GM11168 (cell line): ENCODE results near the gene GRIK5.

ENCODE experiments used
- in situ Hi-C: fragments of 300-500 bp; cut with MboI; formaldehyde crosslinking; loops from one replicate; pipeline ENCODE4 v1.12.0; 2022; ENCODE audit warnings: low sequenced_read_pairs; ENCODE audit not compliant: unreplicated experiment

GRIK5 gene

DNA sequence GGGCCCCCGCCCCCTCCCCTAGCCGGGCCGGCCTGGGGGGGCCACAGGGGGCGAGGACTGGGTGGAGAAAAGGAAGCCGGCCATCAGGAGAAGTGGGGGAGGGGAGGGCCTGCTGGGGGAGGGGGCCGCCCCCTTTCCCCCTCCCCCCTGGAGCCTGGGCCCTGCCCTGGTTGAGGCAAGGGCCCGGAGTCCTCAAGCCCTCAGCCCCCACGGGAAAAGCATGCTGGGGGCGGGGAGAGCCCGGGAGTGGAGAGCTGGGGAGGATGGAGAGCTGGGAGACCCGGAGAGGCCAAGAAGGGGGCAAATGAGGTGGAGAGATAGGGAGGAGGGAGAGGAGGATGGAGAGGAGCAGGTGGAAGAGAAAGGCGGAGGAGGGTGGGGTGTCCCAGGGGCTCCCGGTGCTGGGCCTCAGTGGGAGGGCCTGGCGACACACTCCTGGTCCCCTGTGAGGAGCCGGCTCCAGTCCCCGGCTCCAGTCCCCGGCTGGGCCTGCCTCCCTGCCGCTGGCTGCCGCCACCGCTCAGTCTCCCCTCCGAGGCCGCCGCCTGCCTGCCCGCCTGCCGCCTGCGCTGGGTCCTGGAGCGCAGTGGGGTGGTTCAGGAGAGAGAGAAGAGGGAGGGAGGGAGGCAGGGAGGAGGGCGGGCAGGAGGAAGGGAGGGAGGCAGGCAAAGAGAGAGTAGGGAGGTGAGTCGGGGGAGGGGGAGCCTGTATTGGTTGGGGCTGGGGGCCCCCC, at the start of gene GRIK5:
Gene GRIK5 (minus strand): TSS at position 588 of the 733 bp plus-strand sequence. CDS start 4,436 bp downstream, outside the sequence.
- in situ Hi-C loops = no loop called here

DNA sequence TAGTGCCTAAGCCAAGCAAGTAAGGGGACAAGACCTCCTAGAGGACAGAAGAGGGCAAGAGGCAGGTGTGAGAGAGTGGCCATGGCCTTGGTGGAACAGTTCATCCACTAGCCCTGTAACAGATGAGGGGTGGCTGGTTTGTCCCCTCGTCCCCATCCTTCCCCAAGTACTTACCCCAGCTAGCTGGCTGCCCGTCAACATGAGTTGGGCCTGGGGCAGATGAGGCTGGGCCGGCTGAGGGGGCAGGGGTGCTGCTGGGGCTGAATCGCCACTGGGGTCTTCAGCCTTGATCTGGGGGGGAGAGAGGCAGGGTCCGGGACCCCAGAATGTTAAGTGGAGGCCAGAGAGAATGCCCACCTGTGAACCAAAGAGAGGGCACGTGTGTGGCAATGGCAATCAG, 47.1 kb upstream of the GRIK5 start:
- in situ Hi-C loops = no loop called here

GRCh38 chr19:42116308-42117075, 46.5 kb upstream of the GRIK5 start:
- in situ Hi-C loops = no loop called here

- in situ Hi-C loops = no loop called here
Observed at GRCh38 chr19:42115705-42116104, 45.7 kb upstream of the GRIK5 start.

DNA sequence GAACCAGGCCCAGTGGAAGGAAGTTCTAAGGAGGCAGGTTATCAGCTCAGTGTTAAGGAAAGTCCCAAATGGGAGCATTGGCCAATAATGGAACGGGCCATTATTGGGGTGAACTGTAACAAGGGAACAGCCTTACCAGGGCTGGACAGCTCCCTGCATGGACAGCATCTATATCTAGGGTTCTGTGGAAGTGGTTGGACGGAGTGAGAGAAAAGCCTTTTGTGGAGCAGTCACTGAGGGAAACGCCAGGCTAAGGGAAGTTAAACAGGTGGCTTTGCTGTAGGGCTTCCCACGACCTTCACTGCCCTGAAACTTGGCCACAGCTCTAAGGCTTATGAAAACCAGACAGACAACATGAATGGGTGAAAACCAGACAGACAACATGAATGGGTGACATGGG, 45.2 kb upstream of the GRIK5 start:
- in situ Hi-C loops = no loop called here

GRCh38 chr19:42114412-42114811, 44.4 kb upstream of the GRIK5 start:
- in situ Hi-C loops = no loop called here

DNA sequence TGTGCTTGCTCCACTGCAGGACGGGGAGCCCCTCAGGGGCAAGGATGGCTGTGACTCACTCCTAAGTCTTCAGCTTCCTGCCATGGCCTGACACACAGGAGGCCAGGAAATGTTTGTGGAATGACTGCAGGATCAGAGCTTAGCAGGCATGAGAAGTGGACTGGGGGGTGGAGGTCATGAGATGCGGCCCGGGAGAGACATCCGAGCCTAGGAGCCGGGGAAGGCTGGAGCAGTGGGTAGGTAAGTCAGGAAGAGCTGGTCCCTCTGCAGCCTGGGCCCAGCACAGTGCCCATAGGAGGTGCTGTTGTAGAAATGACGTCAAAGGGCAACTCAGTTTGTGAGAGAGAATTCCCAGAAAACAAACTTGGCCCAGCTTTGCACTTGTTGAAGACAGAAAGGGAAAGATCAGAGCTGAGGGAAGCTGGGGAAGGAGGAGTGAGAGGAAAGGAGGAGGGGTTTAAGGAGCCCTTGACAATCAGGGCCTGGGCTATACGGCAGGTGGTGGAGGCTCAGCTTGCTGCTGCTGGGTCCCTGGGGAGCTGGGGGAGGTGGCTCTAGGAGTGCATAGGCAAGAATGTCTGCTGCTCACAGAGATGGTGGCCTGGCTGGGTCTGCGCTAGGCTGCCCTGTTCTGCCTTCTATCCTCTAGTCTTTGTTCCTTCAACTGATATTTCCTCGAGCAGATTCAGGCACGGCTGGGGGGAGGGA, 43.8 kb upstream of the GRIK5 start:
- in situ Hi-C loops = no loop called here

DNA sequence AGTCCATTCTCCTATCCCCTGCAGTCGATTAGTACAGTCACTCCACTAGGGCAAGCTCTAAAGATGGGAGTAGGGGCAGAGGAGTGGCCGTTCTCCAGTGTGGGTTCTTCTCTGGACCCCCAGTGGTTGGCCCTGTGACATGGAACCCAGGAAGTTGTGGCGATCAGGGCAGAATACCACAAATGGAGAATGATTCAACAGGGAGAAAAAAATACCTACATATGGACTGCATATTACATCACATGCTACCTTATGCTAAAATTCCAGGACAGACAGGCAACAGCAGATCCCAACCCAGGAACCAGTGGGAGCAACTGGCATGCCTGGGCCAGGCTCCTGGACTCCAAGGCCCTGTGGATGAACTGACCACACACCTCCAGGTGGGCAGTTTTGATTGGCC, 41.8 kb upstream of the GRIK5 start:
- in situ Hi-C loops = no loop called here

- in situ Hi-C loops = no loop called here
Observed at GRCh38 chr19:42111384-42111783, 41.4 kb upstream of the GRIK5 start.

DNA sequence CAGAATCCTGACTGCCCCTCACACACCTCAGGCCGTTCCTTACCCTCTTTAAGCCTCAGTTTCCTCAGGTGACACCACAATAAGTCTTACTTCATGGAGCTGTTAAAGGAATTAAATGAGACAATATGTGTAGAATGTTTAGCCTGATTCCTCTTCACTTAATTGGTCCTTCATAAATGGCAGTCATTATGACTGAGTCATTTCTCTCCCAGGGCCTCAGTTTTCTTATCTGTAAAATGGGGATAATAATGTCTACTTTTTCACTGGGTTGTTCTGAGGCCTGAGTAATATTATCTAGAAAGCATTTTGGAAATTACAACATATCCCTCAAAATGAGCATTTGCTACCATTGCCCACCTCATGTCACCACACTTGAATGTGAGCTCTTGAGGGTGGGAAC, 40.7 kb upstream of the GRIK5 start:
- in situ Hi-C loops = no loop called here

- in situ Hi-C loops = loop anchor here (10.0 kb wide), 1 partner anchor 75 kb away; no protein-coding TSS in a partner anchor
Observed at GRCh38 chr19:42109896-42110295, 39.9 kb upstream of the GRIK5 start.

GRCh38 chr19:42108527-42109389, 38.8 kb upstream of the GRIK5 start:
- in situ Hi-C loops = loop anchor here (10.0 kb wide), 1 partner anchor 76 kb away; no protein-coding TSS in a partner anchor

DNA sequence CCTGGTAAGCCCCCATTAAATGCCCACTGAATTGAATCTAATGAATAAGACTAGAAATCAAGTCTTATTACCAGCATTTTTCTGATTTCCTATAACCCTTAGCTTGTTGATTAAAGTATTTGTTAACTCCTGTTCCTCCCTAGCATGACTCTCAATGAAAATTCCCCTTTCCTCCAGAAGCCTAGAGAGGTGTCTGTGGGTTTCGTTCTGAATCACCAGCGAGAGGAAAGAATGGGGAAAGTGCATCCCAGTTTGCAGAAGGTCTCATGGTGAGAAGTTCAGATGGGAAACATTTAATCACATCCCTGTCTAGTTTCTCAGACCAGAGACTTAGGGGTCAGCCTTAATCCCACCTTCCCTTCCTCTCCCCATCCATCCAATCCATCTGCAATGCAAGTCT, 35.4 kb upstream of the GRIK5 start:
- in situ Hi-C loops = loop anchor here (10.0 kb wide), 1 partner anchor 79 kb away; no protein-coding TSS in a partner anchor

- in situ Hi-C loops = loop anchor here (10.0 kb wide), 1 partner anchor 82 kb away; no protein-coding TSS in a partner anchor
Observed at GRCh38 chr19:42102877-42103276, 32.9 kb upstream of the GRIK5 start.

- in situ Hi-C loops = loop anchor here (10.0 kb wide), 1 partner anchor 85 kb away; no protein-coding TSS in a partner anchor
Observed at GRCh38 chr19:42100241-42100640, 30.2 kb upstream of the GRIK5 start.

DNA sequence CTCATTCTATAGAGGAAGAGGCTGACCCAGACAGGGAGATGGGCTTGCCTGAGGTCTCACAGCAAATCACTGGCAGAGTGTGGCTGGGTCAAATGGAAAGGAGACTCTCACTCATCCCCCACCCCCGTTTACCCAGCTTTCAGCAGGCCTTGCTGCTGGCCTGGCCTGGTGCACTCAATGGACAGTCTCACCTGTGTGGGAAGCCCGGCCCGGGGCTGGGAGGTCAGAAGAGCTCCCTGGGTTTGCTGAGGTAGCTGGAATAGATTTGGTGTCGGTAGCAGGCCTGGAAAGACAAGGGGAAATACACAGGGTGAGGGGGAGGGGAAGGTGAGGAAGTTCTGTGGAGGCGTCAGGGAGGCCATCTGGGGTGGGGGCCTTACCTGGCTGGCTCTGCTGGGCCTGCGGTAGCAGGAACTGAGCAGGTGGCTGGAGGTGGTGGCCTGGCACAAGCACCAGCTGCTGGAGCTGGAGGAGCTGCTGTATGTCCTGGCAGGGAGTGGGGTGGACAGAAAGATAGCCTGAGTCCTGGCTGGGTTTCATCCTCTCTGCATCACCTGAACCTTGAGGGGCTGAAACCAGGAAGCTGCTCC, 29.4 kb upstream of the GRIK5 start:
- in situ Hi-C loops = no loop called here

GRCh38 chr19:42098781-42099180, 28.8 kb upstream of the GRIK5 start:
- in situ Hi-C loops = no loop called here

GRCh38 chr19:42097461-42097860, 27.5 kb upstream of the GRIK5 start:
- in situ Hi-C loops = no loop called here

DNA sequence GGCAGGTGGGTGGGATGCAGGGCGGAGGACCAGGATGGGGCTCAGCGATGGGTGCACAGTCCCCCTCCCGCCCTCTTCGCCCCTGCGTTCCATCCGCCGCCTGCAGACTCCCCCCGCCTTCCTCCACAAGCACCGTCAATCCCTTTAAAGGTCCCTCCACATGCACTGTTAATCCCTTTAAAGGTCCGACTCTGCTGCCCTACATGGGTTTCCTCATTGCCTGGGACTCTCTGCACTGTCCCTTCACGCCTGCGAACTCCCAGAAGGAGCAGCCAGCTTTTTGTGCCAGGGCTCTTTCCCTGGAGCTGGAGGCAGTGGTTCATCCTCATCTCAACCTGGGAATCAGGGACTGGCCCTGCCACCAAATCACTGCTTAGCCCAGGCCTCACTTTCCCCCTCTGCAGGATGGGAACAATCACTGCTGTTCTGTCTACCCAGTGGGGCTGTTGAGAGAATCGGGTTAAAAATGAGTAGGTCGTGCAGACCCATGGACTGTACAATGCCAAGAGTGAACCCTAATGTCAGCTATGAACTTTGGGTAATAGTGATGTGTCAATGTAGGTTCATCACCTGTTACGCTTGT, 26.3 kb upstream of the GRIK5 start:
- in situ Hi-C loops = no loop called here
